ENCODE measurements around the gene PAX3. TPM values are rescaled to one million over a fixed set of nuclear protein-coding genes. Genes with fewer than 3 reads are reported as not detected.

PAX3 gene
- total and polyA plus RNA-seq, 2 experiments from 2014 or later, result not detected

- WGBS, 2 experiments (ENCODE audit: low coverage in 1 of 2, low lambda C conversion rate in 2 of 2, missing lambda C conversion rate in 2 of 2), result 16 to 32% methylated on average over 2 of the region's 2 CpGs
- no peak for DNase-seq
- in situ Hi-C loops (cut with MboI), result no loop called here
Observed at GRCh38 chr2:222261504-222261903, 37.3 kb downstream of the PAX3 start.

GRCh38 chr2:222257645-222258044 is 41.2 kb downstream of the PAX3 start:
- no peak overlapping the region for H3K27ac ChIP-seq

More at GRCh38 chr2:222261504-222261903, 37.3 kb downstream of the PAX3 start:
- Histone ChIP-seq H3K79me2 (ENCODE audit: insufficient read depth) (no peaks in the 10 kb centered on the region), H3K4me3 (no peak overlapping the region), H3K9me3 (ENCODE audit: low read depth) (no peaks in the 10 kb centered on the region), H2AFZ (no peak overlapping the region), H3K9ac (no peak overlapping the region), H3K27ac (no peak overlapping the region), H3K9me2 (ENCODE audit: insufficient read depth) (no peaks in the 10 kb centered on the region), H3F3A (ENCODE audit: insufficient read depth) (no peaks in the 10 kb centered on the region), H3K4me1 (ENCODE audit: insufficient read depth) (no peaks in the 10 kb centered on the region), H3K27me3 (replicated peaks; ENCODE audit: insufficient read depth) (no peaks in the 10 kb centered on the region; the same call in 1 of the 2 replicates), H4K20me1 (ENCODE audit: insufficient read depth) (no peaks in the 10 kb centered on the region), H3K4me2 (ENCODE audit: unreplicated experiment) (no peak overlapping the region), H3K36me3 (ENCODE audit: low read depth) (no peaks in the 10 kb centered on the region)
- TF ChIP-seq EZH2 (IDR thresholded peaks at IDR 0.05; ENCODE audit: insufficient read depth, poor library complexity, severe bottlenecking) (no peak), EZH2phosphoT487 (IDR thresholded peaks at IDR 0.05; ENCODE audit: insufficient read depth, low read depth) (no peak)

GRCh38 chr2:222256250-222256649 is 42.5 kb downstream of the PAX3 start:
- Histone ChIP-seq H3K79me2 (ENCODE audit: insufficient read depth) (no peaks in the 10 kb centered on the region), H3K36me3 (ENCODE audit: low read depth) (no peaks in the 10 kb centered on the region), H3K27me3 (replicated peaks; ENCODE audit: insufficient read depth) (no peaks in the 10 kb centered on the region; the same call in 1 of the 2 replicates), H3K4me3 (no peak overlapping the region), H3K4me2 (ENCODE audit: unreplicated experiment) (no peak overlapping the region), H2AFZ (no peak overlapping the region), H3K9me2 (ENCODE audit: insufficient read depth) (no peaks in the 10 kb centered on the region), H4K20me1 (ENCODE audit: insufficient read depth) (no peaks in the 10 kb centered on the region), H3K9me3 (ENCODE audit: low read depth) (no peaks in the 10 kb centered on the region), H3K27ac (no peak overlapping the region), H3K4me1 (ENCODE audit: insufficient read depth) (no peaks in the 10 kb centered on the region), H3F3A (ENCODE audit: insufficient read depth) (no peaks in the 10 kb centered on the region), H3K9ac (no peak overlapping the region)
- in situ Hi-C loops (cut with MboI), result no loop called here
- no peak for DNase-seq
- 1 to 2% methylated on average over 6 to 8 of the region's 8 CpGs for WGBS, 2 experiments (ENCODE audit: low coverage in 1 of 2, low lambda C conversion rate in 2 of 2, missing lambda C conversion rate in 2 of 2)
- TF ChIP-seq EZH2 (IDR thresholded peaks at IDR 0.05; ENCODE audit: insufficient read depth, poor library complexity, severe bottlenecking) (no peak), EZH2phosphoT487 (IDR thresholded peaks at IDR 0.05; ENCODE audit: insufficient read depth, low read depth) (no peak)

More at GRCh38 chr2:222257645-222258044, 41.2 kb downstream of the PAX3 start:
- 26 to 29% methylated on average over 6 of the region's 6 CpGs for WGBS, 2 experiments (ENCODE audit: low coverage in 1 of 2, low lambda C conversion rate in 2 of 2, missing lambda C conversion rate in 2 of 2)
- Histone ChIP-seq H3K4me2 (ENCODE audit: unreplicated experiment) (no peak overlapping the region), H3K4me3 (no peak overlapping the region), H3K9me2 (ENCODE audit: insufficient read depth) (no peaks in the 10 kb centered on the region), H3K27me3 (replicated peaks; ENCODE audit: insufficient read depth) (no peaks in the 10 kb centered on the region; the same call in 1 of the 2 replicates), H3K36me3 (ENCODE audit: low read depth) (no peaks in the 10 kb centered on the region), H3K4me1 (ENCODE audit: insufficient read depth) (no peaks in the 10 kb centered on the region), H2AFZ (no peak overlapping the region), H3K9ac (no peak overlapping the region), H3F3A (ENCODE audit: insufficient read depth) (no peaks in the 10 kb centered on the region), H3K79me2 (ENCODE audit: insufficient read depth) (no peaks in the 10 kb centered on the region), H3K9me3 (ENCODE audit: low read depth) (no peaks in the 10 kb centered on the region), H4K20me1 (ENCODE audit: insufficient read depth) (no peaks in the 10 kb centered on the region)
- in situ Hi-C loops (cut with MboI), result no loop called here
- TF ChIP-seq EZH2 (IDR thresholded peaks at IDR 0.05; ENCODE audit: insufficient read depth, poor library complexity, severe bottlenecking) (no peak), EZH2phosphoT487 (IDR thresholded peaks at IDR 0.05; ENCODE audit: insufficient read depth, low read depth) (no peak)
- no peak for DNase-seq

- H2AFZ ChIP-seq, result no peak overlapping the region
- no peak overlapping the region for H3K4me2 ChIP-seq (ENCODE audit: unreplicated experiment)
- TF ChIP-seq EZH2phosphoT487 (IDR thresholded peaks at IDR 0.05; ENCODE audit: insufficient read depth, low read depth), result no peak
- no peak for TF ChIP-seq EZH2 (IDR thresholded peaks at IDR 0.05; ENCODE audit: insufficient read depth, poor library complexity, severe bottlenecking)
- in situ Hi-C loops (cut with MboI), result no loop called here
- no peaks in the 10 kb centered on the region for H3K79me2 ChIP-seq (ENCODE audit: insufficient read depth)
- no peaks in the 10 kb centered on the region for H3F3A ChIP-seq (ENCODE audit: insufficient read depth)
- no peak for DNase-seq
- H3K9me2 ChIP-seq (ENCODE audit: insufficient read depth), result no peaks in the 10 kb centered on the region
- H3K27me3 ChIP-seq (replicated peaks; ENCODE audit: insufficient read depth), result no peaks in the 10 kb centered on the region; the same call in 1 of the 2 replicates
- no peaks in the 10 kb centered on the region for H3K36me3 ChIP-seq (ENCODE audit: low read depth)
- H3K27ac ChIP-seq, result no peak overlapping the region
- H4K20me1 ChIP-seq (ENCODE audit: insufficient read depth), result no peaks in the 10 kb centered on the region
- no peaks in the 10 kb centered on the region for H3K4me1 ChIP-seq (ENCODE audit: insufficient read depth)
- no peaks in the 10 kb centered on the region for H3K9me3 ChIP-seq (ENCODE audit: low read depth)
- H3K4me3 ChIP-seq, result no peak overlapping the region
- H3K9ac ChIP-seq, result no peak overlapping the region
Observed at GRCh38 chr2:222255090-222255489, 43.7 kb downstream of the PAX3 start.

- TF ChIP-seq EZH2 (IDR thresholded peaks at IDR 0.05; ENCODE audit: insufficient read depth, poor library complexity, severe bottlenecking) (no peak), EZH2phosphoT487 (IDR thresholded peaks at IDR 0.05; ENCODE audit: insufficient read depth, low read depth) (no peak)
- Histone ChIP-seq H3K9me3 (ENCODE audit: low read depth) (no peaks in the 10 kb centered on the region), H3F3A (ENCODE audit: insufficient read depth) (no peaks in the 10 kb centered on the region), H3K27ac (no peak overlapping the region), H2AFZ (no peak overlapping the region), H3K4me1 (ENCODE audit: insufficient read depth) (no peaks in the 10 kb centered on the region), H3K9ac (no peak overlapping the region), H3K36me3 (ENCODE audit: low read depth) (no peaks in the 10 kb centered on the region), H3K27me3 (replicated peaks; ENCODE audit: insufficient read depth) (no peaks in the 10 kb centered on the region), H4K20me1 (ENCODE audit: insufficient read depth) (no peaks in the 10 kb centered on the region), H3K4me2 (ENCODE audit: unreplicated experiment) (no peak overlapping the region), H3K4me3 (no peak overlapping the region), H3K79me2 (ENCODE audit: insufficient read depth) (no peaks in the 10 kb centered on the region), H3K9me2 (ENCODE audit: insufficient read depth) (no peaks in the 10 kb centered on the region)
- in situ Hi-C loops (cut with MboI), result no loop called here
- DNase-seq, result no peak
- 6 to 18% methylated on average over 1 of the region's 1 CpG for WGBS, 2 experiments (ENCODE audit: low coverage in 1 of 2, low lambda C conversion rate in 2 of 2, missing lambda C conversion rate in 2 of 2)
Observed at GRCh38 chr2:222250313-222250712, 48.5 kb downstream of the PAX3 start.
